GM18517 (cell line): ENCODE results near the gene CXXC4.
A peak's percentile ranks its signal among the peaks of the same experiment; 100 is the strongest.

Experiments
- ATAC-seq: cut with Tn5 transposase; IDR thresholded peaks from one replicate; pipeline ENCODE4 v1.9.1; 2021; ENCODE audit warnings: mild to moderate bottlenecking, moderate library complexity; ENCODE audit not compliant: unreplicated experiment

Gene CXXC4

DNA sequence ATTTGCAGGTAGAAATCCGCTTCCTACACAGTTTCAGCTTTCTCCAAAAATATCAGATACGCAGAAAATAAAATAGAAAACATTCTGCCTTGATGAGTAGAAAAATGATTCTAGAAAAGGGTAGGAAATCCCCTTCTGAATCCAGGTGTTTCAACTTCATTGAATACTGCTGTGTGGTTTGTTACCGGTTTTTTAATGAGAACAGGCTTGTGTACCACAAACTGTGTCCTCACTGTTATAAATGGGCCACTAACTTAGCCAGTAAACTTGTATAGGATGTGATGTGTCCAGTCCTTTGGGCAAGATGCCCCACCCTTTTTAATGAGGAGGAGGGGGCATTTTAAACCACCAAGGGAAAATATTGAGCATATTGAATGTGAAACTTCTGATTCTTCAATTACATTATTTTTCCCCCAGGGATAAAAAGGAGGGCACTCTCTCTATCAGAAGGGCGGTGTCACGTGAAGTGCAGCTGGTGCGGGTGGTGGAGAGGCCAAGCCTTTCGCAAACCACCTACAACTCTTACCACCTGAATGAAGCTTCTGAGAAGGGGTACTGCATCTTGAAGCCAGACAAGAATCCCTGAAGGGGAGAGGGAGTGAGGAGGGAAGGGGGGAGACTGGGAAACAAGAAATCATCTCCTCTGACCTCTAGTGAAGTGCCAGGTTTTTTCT, 4.5 kb downstream of the CXXC4 start:
- peak; percentile 50 for ATAC-seq

DNA sequence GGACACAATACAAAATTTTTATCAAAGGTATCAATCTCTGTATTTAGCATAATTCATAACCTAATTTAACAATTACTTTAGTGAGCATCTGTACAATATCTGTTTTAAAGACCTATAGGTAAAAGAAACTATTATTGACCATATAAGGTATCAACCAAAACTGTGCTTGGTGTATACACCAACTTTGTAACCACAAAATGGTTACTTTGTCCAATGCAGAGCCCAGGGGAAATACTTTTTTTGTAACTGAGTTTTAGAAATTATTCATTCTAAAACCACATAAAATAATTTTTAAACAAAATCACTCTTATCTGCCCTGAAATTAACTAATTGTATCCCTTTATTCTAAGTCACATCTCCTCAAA, 5.0 kb downstream of the CXXC4 start:
- ATAC-seq, result peak; percentile 34

DNA sequence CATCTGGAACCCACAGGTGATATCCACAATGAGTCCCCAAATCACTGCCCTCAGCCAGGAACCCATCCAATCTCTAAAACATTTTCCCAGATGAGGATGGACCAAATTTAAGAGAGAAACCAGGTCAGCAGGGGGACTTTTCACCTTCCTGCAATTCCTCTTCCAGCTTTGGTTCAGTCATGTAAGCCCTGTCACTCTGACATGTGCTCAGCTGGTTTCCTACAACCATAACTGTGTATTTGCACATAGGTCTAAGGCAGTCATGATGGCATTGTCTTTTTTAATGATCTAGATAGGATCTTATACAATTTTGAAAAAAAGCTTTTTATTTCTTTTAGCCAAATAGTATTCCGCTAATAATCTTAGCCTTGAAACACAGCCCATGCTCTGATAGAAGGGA, 6.5 kb downstream of the CXXC4 start:
- no peak for ATAC-seq

DNA sequence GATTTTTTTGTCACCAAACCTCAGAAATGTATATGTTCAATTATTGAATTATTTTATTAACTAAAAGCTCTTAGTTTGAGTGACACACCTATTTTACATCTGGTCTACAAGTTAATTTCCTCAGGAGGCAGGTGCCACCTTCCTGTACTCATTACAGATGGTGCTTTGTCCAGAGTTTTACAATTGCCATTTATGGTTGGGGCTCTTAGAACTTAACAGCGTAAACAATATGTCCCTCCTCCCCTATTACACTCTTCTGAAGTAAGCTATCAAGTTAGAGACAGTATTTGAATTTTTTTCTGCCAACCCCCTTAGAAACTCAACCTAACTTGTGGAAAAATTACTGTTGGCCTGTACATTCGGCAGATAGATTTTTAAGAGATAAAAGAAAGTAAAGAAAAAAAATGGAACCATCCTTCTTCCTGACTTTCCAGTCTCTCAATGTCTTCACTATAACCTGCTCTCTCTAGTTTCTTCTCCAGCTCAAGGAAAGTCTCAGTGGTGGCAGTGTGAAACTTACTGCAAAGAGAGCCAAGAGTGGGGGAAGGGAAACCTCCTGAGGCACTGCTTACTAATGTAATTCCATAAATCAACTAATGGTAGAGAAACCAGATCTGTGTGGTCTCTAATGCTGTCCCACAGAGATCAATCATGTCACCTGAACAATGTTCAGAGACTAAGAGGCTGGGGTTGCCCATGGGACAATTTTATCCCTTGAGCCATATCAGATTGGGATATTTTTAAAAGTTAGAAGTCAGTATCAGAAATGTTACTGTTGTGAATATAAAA, 7.8 kb downstream of the CXXC4 start:
- no peak for ATAC-seq

DNA sequence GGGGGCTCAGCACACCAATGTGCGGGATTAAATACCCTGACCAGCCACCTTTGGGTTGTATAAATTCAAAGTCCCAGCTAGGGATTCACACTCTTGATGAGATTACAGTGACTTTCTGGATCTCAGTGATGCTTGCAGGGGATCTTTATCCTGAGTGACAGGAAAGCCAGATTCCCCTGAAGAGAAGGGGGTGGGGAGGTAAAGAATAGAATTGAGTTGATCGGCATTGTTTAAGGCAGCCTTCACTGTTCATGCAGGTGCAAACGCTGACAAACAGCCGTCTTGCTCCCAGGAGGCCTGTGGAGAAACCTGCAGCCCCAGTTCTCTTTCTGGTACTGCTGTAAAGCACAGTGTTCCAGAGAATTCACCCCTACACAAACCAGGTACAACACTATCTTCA, 19.0 kb downstream of the CXXC4 start:
- no peak for ATAC-seq

DNA sequence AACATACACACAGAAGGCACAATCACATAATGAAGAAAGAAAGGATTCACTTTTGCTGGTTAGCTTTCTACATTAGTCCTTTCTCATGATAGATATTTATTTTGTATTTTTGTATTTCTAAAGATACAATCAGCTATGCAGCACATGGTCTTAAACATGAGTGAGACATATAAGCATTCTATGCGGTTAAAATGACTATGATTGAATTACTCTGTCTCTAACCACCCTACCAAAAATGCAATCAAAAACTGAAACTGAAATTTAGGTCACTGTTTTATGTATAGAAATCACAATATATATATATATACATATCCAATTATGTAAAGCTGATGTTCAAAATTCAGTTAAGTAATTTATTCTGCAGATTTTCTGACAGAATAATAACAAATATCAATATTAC, 21.9 kb downstream of the CXXC4 start:
- ATAC-seq, result peak; percentile 48

DNA sequence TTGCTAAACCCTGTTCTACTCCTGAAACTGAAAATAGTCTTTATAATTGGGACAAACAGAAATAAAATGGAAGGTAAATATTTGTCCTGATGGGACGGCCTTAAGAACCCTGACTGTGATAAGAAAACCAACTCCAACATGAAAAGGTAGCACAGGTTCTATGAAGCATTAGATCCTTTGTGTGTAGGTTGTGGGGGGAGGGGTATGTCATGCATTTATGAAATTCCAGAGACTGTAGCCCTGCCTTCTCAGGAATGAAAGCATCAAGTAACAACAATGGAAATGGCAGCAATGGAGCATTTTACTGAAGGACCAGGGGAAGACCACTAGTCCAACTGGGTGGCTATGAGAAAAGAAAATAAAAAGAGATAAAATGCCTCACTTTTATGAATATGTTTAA, 23.9 kb downstream of the CXXC4 start:
- no peak for ATAC-seq

DNA sequence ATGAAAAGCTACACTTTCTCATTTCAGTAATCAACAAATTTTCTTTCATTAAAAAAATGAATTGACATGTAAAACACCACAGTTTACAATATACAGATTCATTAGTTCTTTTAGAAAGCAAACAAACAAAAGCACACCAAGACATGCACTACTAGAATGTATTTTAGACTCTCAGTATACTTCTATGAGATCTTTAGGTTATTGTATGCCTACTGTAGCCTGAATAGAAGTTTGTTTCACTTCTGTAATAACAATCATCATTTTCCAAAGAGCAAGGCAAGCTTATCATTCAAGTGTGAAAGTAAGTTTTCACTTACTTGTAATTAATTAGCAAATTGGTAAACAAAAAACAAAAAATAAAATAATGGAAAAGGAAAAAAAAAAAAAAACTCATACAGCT, 24.9 kb downstream of the CXXC4 start:
- ATAC-seq, result no peak

DNA sequence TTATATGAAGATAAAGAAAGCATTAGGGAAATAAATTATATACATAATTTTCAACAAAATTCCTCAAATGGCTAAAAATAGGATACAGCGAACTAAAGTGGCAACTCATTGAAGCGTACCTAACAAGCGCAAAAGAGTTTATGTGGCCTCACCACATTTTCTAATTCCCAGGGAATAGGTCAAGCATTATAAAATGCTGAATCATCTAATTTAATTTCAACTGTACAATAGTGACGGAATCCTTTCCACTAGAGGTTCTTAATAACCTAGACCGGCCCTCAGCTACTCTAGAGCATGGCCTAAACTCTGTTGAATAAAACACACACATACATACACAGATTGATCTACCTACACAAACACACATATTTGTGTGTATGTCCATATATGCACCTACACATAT, 29.1 kb downstream of the CXXC4 start:
- no peak for ATAC-seq

DNA sequence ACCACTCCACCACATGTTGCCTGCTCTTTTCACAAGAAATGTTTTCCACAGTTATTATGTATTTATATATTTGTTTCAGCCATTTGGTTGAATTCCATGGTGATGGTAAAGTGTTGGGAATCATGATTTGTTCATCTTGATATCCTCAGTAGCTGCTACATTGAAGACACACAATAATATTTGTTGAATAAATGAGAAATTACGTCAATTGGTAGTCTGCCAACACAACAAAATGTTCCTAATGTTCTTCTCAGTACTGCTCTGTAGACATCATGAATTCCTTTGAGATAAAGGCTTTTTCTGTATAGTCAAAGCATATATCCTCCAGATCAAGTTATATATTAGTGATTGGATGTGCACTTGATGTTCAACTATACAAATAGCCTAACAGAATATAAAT, 29.5 kb downstream of the CXXC4 start:
- ATAC-seq, result no peak

DNA sequence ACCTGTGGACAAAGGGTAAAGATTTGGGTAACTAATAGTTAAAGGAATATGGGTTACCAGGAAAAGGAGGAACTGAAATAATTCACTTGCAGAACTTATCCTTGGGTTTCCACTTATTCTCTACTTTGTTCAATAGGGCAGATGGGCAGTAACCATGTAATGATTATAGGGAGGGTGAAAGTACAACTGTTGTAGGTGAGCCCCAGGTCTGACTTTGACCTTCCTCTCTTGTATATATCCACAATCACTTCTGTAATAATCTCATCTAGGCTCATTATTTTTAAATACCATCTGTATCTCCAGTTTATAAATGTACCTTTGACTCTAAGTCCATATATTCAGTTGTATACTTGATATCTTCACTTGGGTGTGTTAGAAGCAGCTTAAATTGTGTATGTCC, 32.1 kb downstream of the CXXC4 start:
- ATAC-seq, result no peak

DNA sequence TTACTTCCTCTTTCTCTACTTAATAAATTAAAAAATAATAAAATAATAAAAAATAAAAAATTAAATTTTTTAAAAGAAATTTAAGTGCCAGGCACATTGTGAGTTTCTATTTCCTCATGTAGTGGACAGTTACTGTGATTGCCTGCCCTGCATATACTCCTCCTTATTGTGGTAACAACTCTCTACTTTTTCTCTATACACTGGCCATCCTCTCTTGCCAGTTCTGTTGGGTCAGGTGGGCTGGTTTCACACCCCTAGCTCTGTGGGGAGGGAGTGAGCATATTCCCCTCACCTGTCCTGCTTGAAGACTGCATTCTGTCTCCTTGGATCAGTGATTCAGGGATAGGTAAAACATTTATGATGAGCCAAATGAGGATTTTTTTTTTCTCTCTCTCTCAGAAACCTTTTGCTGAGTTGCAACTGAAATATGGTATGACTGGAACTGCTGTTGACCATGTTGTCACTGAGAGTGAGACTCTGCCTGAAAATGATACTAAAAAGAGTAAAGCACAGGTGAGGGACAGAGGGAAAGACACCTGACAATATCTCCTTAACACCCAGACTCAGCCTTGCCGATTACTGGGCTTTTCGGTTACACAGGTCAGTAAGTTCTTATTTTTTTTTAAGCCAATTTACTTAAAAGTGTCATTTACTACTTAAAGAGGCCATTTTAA, 37.2 kb downstream of the CXXC4 start:
- peak; percentile 78 for ATAC-seq

DNA sequence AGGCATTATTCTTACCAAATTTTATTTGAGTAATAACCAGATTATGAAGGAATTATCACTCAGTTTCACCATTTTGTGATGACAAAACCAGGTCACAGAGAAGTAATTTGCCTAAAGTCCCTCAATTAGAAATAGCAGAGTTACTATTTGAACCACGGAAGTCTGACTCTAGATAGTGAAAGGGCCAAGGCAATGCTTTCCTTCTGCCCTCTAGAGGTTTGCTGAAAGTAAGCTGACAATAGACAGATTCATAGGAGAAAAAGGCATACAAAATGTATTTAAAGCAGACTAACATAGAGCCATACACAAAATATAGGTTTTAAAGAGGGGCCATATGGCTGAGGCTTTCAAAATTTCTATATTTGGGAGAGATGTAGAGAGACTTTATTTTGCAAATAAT, 43.1 kb downstream of the CXXC4 start:
- peak; percentile 83 for ATAC-seq

DNA sequence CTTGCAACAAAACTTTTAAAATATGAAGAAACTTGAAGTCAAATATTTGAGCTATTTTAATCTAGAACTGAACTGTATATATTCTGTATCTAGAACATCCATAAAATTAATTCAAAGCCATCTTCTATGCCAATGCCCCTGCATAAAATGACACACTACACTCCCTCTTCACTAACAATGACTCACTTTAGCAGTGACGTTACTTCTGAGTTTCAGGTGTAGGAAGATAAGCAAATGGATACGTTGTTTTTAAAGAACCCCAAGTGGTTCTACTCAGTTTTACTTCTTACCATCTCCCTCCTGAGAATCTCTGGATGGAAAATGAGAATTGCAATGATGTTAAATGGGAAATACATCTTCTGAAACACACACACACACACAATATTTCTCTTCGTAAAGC, 45.2 kb downstream of the CXXC4 start:
- ATAC-seq, result no peak

DNA sequence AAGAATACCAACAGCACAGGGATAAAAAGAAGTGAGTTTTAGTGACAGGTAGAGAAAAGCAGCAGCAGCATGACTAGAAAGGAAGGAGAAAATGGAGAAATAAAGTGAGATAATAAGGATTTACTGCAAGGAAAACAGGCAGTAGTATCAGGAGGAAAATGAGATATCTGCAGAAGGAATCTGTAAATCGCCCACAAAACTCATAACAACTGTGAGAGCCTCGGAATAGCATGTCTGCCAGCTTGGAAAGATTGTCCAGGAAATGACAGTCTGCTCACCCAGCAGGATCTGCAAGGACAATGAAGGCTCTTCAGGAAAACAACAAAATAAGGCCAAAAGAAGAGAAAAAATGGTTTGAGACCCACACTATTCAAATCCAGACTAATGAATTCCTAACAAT, 47.4 kb downstream of the CXXC4 start:
- ATAC-seq, result no peak

DNA sequence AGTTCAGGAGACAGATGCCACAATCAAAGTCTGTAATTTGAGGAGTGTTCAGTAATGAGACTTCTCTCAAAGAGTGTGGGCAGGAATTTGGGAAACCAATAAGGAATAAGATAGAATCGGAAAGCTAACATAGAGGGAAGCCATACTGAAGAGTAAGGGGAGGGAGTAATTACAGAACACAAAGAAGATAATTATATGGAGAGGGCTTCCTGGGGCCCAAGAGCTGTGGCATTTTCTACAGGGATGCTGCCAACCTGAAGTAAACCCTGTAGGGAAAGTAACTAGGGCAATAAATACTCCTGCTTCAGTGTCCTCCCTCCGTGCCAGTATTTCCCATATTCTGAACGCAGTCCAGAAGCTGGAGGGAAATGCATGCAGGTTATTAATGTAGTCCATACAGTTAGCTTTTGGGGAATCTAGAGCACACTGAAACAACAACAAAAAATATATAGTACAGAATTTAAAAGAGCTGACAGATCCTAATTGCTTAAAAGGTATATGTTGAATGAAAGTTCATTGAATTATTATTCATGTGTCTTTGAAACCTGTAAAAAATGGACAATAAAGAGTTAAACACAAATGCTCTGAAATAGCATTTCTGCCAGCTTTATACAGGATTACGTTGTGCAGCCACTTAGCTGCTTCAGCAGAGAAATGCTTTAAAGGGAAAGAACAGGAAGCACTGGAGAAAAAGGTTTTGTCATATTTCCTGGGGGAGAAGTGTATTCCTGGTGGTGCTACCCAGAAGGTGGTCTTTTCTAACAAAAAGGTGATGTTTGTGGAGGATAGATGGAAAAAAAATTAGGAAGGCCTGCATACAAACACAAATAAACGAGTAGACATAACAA, 48.0 kb downstream of the CXXC4 start:
- no peak for ATAC-seq

DNA sequence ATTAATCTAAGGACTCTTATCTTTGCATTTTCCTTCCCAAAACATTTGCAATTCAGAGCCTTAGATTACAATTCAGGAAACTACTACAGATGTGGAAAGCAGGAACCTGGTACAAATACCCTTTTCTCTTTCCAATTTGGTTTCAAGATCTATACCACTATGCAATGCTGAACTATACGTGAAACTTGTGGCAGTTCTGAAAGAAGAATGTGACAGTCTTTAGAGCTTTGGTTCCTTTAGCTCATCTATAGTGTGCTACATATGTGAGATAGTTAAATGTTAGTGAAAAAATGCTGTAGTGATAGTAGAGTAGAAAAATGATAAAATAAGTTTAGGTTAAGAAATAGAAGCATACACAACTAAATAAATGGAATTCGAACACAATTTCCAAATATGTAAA, 50.0 kb downstream of the CXXC4 start:
- ATAC-seq, result no peak

DNA sequence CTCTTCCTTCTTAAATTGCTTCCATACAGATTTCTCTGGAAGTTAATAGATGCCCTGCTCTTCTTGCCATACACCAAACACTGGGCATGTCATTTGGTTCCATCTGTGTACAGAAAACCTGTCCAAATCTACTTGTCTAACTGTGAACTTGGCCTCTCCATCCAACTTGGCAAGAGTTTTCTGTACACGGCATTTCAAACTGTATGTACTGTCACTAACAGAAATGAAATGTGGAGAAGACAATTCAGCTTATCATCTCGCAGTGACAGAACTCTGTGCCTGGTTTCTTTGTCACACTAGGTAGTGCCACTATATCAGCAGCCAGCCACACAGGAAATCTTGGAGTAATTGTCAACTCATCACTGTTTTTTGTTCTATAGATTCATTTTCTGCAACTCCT, 58.2 kb downstream of the CXXC4 start:
- ATAC-seq, result no peak

DNA sequence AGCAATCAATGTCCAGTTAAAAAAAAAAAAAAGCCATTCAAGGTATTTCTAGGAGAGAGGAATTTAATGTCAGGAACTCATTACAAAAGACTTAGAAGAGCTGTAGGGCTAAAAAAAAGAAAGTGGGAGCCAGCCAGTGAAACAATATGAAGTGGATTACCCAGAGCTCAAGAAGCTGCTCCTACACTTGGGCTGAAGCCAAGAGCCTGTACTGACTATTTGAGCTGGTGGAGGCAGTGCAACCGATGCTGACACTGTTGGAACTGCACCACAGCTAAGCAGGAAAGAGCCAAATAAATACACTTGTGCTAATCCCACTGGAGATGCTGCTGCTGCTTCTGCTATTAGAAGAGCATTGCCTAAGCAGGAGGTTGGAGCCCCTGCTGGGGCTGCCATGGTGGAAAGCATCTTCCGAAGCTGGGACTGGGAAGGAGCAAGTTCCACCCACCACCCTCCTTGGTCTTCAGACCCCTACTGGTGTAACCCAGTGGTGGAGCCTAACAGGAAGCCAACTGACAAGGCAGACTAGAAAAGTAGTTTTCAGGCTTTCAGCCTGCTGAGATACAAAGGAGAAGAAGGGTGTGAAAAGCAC, 65.4 kb downstream of the CXXC4 start:
- no peak for ATAC-seq

DNA sequence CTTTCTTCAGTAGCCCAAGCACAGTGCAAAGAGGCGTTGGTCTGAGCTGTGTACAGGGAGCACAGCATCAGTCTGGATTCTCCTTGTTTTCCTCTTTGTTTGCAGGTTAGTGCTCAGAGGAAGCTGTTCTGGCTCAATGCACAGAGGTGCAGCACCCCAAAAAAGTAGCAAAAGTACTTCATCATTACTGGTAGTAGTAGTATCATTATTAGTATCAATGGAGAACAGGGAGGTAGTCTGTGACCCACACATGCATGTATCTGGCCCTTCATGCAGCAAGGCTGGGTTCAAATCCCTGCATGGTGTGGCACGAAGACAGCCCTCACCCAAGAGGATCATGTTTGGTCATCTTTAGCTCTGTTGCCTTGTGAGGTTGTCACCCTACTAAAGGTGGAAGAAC, 68.7 kb downstream of the CXXC4 start:
- no peak for ATAC-seq

DNA sequence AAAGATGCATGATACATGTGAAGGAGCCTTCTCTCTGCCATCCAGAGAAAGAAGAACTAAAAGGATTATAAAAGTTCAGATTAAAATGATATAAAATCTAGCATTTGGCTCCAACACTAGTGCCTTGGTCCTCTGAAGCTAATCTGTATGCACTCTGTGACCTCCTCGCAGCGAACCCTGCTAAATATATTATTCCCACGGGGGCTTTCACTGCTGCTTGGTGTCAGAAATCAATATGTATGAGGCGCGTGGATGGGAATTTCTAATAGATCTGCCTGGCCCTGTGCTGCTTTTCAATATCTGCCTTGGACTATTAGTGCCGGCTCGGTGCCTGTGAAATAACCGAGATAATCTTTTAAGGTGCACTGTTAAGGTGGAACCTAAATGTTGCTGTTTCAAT, 69.7 kb downstream of the CXXC4 start:
- ATAC-seq, result no peak
